DOHH2 (cell line): ENCODE data around the gene DNASE2B.

ENCODE experiments used
- CTCF ChIP-seq: fragments of 200-600 bp; sonication (generic); IDR thresholded peaks from one replicate; pipeline ENCODE4 v1.5.1; 2014; ENCODE audit warnings: antibody characterized with exemption, mild to moderate bottlenecking, low read depth, low read length; ENCODE audit not compliant: poor library complexity, severe bottlenecking
- EZH2phosphoT487 ChIP-seq: fragments of 200-600 bp; sonication (generic); IDR thresholded peaks from 2 replicates; pipeline ENCODE4 v1.6.1; 2017; ENCODE audit warnings: borderline replicate concordance, mild to moderate bottlenecking, antibody characterized with exemption, low read length, moderate library complexity, mixed read lengths

- TF ChIP-seq CTCF (no peak), EZH2phosphoT487 (no peak)
These were observed 9.2 kb downstream of the DNASE2B start for GRCh38 chr1:84407524-84407923.
